ENCODE results near the gene GRIFIN.

GRIFIN gene, protein sequence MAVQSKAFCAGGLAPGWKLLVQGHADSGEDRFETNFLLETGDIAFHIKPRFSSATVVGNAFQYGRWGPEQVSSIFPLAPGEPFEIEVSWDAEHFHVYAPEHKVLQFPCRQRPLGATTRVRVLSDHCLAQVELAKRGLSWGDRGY

DNA sequence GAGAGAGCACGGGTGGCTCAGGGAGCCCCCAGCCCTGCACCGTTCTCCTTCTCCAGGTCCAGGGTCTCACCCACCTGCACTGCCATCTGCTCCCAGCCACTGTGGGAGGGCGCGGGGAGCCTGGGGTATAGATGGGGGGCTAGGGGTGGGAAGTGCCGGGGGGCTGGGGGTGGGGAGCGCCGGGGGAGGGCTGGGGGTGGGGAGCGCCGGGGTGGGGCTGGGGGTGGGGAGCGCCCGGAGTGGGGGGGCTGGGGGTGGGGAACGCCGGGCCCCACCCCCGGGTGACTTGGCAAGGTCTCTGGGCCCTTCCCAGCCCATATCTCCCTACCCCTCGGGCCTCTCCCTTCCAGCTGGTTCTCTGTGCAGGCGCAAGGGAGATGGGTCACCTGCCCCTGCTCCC lies at the start of gene GRIFIN:
Gene GRIFIN, minus strand, starts transcription at position 101 of the 400 bp plus-strand sequence. Its CDS starts 15 bp downstream, at position 86.
- DNase-seq (ENCODE audit: low read depth, low spot score) = no peak

DNA sequence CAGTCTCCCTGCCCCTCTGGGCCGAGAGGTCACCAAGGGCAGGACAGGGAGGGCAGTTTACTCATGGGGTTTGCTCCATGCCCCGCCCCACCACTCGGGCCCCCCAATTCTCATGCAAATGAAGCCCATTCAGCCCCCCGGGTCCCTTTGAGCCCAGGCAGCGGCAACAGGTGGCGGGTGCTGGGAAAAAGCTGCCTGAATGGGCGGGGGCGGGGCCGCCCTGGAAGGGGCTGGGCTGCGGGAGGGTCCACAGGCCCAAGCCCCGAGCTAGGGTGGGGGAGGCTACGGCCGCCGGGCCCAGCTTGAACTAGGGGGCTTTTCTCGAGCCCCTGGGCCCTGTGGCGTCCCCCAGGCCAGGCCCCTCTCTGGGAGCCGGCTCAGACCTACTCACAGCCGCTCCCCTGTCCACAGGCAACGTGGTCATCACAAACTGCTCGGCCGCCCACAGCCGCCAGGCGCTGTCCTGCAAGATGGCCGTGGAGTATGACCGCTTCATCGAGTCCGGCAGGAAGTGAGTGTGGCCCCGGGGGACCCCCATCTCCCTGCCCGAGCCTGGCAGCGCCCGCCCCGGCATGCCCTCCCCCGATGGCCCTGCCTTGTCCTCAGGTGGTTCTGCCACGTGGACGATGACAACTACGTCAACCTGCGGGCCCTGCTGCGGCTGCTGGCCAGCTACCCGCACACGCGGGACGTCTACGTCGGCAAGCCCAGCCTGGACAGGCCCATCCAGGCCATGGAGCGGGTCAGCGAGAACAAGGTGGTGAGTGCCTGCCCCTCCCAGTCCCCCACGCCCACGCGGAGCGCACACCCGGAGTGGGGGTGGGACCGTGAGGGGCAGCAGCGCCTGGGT lies 48.8 kb upstream of the GRIFIN start:
- DNase-seq (ENCODE audit: low read depth, low spot score) = no peak

DNA sequence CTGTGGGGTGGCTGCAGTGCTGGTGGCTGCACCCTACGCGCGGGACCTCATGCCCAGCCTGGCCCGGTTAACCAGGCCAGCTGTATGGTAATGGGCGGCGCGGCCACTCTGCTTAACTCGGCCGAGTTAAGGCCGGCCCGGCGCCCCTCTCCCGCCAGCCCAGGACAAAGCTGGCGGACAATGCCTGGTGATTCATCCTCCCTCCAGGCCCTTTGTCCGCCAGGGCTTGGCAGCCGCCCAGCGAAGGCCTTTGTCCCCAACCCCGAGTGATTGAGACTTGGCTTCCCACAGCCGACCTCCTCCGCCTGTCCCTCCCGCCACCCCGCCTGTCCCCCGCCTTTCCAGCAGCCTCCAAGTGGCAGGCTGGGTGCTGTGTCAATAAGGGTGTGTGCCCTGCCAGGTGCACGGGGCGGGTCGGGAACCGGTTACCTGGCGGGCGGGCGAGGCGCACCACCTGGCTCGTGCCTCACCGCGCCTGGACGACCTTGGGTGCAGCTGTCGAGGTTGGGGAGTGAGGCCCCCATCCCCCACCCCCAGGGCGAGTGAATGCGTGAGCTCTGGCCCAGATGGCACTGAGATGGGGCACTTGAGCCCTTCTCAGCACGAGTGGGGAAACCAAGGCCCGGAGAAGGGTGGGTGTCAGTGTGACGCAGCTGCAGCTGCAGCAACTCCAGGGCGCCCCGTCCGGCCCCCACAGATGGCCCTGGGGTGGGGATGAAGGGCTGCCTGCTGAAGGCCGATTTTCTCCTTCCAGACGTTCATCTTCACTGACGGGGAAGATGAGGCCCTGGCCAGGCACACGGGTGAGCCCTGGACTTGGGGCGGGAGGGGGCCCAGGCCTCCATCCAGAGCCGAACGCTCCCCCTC lies 48.0 kb upstream of the GRIFIN start:
- no peak for DNase-seq (ENCODE audit: low read depth, low spot score)

DNA sequence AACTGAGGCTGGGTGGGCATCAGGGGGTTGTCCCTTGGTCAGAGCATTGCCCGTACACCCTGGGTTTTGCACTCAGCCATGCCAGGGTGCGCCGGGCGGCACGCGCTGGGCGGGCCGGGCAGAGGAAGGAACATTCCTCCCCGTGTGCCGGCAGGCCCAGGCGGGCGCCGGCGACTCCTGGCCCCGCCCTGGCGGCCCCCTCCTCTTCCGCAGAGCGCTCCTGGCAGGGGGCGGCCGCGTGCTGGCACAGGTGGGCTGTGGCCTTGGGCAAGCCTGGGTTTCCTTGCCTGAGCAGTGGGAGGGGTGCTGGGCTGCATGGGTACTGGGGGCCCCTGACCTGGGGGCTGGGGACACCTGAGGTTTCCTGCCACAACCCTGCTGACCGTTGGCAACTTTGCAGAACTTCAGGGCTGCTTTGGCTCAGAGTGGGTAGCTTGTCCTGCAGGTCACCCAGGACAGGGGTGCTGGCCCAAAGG lies 47.3 kb upstream of the GRIFIN start:
- no peak for DNase-seq (ENCODE audit: low read depth, low spot score)

DNA sequence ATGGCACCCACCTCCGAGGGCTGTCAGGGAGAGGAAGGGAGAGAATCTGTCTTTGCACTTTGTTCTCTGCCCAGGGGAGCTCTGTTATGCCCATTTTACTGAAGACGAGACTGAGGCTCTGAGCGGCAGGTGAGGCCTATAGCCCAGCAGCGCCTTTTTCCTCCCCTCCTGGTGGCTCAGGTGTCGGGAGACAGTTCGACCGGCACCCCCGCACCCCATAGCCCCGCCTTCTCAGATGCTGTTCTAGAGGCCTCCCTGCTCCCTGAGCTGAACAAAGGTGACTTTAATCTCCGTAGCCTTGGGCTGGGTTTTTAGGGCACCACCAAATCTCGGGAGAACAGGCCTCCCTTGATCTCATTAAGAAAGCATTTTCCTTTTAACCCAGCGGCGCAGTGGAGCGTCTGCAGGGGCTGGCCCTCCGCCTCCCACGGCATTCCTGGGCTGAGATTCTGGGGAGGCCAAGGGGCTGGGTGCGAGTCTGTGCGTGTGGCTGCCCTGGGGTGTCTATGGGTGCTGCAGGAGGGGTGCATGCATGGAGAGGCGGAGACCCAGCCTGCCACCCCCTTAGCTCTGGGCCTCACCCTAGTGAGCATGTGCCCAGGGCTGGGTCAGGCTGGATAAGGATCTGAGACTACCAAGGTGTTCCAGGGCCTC lies 46.7 kb upstream of the GRIFIN start:
- no peak for DNase-seq (ENCODE audit: low read depth, low spot score)

DNA sequence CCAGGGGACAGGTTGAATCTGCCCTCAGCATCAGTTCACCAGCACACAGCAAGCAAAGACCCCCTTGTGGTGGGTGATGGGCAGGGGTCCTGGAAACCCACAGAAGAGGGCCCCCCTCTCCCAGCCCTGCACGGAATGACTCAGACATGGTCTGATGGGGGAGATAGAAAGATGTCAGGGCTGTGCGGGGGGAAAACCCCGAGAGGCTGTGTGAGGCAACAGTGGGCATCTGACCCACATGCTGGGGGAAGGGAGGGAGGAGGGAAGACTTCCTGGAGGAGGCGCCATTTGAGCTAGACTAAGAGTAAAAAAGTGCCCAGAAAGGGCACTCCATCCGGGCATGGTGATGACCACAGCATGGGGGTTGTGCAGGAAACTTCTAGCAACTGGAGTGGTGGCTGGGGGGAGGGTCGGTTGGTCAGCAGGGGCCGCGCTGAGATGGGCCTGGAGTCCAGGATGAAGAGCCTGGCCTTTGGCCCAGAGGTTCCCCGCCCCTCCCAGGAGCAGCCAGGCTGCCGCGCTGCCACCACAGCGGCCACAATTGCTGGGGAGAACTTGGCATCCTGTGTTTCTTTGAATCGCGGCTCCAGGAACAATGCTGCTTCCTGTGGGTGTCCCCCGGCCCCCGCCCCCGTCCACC lies 45.9 kb upstream of the GRIFIN start:
- DNase-seq (ENCODE audit: low read depth, low spot score) = no peak

DNA sequence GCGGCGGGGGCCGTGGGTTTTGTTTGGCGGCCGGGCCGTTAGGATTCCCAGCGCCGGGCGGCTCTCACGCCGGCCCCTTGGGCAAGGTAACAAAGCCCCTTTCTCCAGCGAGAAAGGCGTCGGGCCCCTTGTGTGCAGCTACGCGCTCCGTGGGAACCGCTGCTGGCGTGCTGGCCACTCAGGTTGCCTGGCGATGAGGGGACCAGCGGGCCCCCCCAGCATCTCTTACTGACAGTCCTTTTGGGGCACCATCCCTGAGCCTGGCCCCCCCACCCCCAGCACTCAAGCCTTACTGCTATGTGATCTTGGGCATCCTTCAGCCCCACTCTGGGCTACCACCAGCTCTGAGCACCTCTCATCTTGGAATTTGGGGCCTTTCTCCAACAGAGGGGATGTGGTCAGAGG lies 45.1 kb upstream of the GRIFIN start:
- no peak for DNase-seq (ENCODE audit: low read depth, low spot score)

DNA sequence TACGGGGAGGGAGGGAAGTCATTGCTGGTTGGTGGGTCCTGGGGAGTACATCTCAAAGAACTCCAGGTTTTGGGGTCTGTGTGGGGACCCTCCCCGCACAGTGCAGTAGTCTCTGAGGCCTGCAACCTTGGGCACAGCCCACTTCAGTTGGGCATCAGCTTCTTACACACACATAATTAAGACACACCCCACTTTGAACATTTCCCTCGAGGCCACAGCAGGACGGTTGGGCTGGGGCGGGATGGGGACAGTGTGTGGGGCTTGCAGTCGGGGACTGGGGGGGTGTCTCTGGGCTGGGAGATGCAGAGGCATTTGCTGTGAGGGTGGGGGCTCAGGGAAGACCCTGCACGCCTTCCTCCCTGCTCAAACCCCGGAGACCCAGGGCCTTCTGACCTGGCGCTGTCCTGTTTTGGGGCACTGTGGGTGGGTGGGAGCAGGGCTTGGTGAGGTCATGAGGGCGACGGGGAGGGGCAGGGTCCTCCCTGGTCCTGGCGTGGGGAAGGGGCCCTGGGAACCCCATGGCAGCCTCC lies 44.6 kb upstream of the GRIFIN start:
- no peak for DNase-seq (ENCODE audit: low read depth, low spot score)

DNA sequence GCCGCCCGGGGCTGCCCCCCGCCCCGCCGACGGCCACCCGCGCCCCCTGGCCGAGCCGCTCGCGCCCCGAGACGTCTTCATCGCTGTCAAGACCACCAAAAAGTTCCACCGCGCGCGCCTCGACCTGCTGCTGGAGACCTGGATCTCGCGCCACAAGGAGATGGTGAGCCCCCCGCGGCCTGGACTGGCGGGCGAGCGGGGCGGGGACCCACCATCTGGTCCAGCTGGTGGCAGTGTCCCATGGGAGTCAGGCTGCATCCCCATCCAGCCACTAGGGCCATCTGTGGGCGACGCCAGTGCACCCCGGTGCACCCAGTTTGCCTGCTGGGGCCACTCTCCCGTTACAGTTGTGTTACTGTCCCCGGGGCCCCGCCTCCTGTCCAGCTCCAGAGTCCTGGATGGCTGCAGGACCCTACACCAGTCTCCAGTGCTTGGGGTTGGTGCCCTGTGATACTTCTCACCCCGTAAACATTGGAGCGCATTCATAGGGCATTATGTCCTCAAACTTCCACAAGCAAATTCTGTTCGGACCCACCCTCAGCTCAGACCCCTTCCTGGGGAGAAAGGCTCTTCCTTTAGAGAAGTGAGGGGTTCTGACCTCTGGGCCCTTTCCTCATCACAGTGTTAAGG lies 44.0 kb upstream of the GRIFIN start:
- DNase-seq (ENCODE audit: low read depth, low spot score) = no peak

DNA sequence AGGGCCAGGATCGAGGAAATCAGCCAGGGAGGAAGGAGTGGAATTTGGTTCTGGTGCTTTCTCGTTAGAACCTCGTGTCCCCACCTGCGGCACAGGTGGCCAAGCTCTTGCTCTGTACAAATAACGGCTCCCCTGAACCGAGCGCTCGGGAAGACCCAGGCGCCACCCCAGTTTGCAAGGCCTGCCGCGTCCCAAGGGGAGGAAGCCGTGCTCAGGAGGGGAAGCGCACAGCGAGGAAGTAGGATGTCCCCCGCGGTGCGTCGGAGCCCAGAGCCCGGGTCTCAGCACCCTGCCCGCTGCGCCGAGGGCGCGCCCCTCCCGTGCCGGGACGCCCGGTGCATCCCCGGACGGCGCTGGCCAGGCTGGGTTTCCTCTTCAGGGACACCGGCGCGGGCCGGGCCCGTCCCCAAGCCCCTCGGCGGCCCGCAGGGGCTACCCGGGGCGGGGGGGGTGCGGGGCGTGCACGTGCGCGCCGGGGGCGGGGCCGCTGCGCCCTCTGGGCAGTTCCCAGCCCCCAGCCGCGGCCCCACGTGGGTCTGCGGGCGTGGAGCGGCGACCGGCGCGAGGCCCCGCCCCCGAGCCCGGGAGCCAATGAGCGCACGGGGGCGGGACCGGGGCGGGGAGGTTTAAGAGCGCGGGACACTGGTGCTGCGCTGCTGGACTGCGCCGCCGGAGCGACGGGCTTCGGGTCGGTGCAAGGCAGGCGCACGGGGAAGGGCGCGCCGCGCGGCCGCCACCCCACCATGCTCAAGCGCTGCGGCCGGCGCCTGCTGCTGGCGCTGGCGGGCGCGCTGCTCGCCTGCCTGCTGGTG lies 43.1 kb upstream of the GRIFIN start, which contains the start of gene LFNG:
Gene LFNG, plus strand, starts transcription at position 656 of the 812 bp plus-strand sequence. Its CDS starts 88 bp downstream, at position 744.
- DNase-seq (ENCODE audit: low read depth, low spot score) = no peak

DNA sequence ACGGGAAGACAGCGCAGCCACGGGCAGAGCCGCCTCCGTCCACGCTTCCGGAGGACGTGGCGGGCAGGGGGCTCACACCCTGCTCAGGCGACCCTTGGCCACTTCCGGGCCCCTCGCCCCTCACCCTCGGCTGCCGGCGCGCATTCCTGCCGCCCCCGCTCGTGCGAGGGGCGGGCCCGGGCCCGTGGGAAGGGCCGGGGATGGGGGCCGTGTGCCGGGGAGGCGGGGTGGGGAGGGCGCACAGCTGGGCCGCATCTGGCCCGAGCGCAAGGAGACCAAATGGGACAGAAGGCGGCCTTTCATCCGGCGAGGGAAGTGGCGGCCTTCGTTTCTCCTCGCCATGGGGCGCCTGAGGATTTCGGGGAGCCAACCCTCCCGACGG lies 42.5 kb upstream of the GRIFIN start:
- DNase-seq (ENCODE audit: low read depth, low spot score) = no peak

DNA sequence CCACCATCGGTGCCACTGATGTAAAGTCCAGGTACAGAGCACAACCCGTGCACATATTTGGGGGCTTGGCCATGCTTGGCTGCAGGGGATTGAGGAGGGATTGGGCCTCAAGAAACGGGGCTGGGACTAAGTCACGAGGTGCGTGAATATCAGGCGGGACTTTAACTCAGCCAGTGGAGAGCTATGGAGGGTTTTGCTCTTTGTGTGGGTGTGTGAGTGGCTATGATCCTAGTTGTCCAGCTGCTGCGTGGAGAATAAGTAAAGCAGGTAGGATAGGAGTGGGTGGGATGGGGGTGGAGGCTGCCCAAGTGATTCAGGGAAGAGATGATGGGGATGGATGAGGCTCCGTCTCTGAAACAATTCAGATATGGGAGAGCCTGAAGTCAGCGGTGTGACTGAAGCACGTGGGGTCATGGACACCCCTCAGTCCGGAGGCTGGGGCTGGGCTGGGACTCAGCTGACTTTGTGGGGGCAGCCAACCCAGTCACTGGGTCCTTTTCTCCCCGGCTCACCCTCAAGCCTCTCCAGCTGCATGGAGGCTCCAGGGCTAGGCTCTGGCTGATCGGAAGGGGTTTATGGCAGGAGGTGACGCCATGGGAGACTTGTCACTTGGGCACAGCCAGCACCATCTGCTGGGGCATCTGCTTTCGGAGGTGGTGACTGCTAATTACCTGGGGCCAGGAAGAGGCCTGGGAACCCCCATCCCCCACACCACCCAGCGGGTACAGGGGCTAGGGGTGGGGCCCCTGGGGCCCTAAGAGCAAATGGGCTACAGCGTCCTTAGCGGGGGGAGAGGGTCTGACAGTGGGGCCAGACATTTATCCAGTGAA lies 41.7 kb upstream of the GRIFIN start:
- DNase-seq (ENCODE audit: low read depth, low spot score) = no peak

DNA sequence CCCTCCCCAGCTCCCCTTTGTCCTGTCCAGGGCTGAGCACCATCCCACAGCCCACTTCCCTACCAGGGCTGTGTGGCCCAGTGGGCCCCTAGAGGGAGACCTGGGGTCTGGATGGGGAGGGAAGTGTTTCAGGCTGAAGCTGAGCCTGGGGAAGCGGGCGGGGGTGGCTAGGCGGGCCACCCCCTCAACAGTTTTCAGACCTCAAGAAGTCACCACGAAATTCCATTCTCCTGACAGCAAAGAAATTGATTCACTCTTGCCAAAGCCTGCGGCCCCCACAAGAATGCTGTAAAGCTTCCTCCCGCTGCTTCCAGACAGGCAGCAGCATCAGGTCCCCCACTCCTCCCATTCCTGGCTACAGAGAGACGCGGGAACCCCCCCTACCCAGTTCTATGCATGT lies 40.8 kb upstream of the GRIFIN start:
- no peak for DNase-seq (ENCODE audit: low read depth, low spot score)

DNA sequence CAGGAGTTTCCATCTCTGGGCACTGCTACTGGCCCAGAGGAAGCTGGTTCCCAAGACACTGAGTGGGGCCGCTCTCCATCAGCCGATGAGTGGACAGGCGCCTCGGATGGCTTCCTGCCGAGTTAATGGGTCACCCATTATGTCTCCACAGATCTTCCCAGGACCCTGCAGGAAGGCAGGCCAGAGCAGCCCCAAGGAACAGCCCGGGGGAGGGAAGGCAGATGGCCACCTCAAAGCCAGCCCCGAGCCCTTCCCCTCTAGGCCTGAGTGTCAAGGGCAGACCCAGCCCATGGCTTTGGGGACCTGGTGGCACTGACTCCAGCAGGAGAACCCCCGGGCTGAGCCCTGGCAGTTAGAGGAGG lies 40.0 kb upstream of the GRIFIN start:
- DNase-seq (ENCODE audit: low read depth, low spot score) = no peak

DNA sequence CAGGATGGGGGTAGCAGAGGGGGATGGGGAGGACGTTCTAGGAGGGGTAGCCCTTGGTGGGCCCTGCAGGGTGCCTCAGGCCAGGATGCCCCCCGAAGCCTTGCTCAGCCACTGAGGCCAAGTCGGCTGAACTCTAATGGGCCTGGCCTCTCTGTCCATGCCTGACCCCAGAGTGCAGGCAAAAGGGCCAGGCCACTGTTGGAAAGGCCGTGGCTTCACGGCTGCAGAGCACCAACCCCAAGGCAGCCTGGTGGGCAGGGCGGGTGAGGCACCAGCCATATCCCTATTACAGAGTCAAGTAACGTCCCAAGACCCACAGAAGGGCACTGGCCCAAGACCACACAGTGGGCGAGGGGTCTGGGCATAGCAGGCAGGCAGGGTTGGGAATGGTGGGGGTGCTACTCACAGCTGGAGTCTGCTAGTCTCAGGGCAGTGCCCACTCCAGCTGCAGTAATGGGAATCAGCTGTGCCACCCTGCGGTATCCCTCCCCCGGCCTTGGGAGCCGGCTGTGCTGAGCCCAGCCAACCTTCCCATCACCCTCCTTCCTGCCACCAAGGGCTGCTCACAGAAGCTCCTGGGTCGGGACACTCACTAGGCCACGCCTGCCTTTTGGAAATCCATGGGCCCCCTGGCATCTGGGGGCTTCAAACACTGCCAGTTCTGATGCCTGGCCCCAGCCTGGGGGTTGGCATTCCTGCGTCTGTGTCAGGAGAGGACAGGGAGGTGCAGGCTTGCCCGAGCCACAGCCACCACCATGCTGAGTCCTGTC lies 39.4 kb upstream of the GRIFIN start:
- DNase-seq (ENCODE audit: low read depth, low spot score) = no peak

DNA sequence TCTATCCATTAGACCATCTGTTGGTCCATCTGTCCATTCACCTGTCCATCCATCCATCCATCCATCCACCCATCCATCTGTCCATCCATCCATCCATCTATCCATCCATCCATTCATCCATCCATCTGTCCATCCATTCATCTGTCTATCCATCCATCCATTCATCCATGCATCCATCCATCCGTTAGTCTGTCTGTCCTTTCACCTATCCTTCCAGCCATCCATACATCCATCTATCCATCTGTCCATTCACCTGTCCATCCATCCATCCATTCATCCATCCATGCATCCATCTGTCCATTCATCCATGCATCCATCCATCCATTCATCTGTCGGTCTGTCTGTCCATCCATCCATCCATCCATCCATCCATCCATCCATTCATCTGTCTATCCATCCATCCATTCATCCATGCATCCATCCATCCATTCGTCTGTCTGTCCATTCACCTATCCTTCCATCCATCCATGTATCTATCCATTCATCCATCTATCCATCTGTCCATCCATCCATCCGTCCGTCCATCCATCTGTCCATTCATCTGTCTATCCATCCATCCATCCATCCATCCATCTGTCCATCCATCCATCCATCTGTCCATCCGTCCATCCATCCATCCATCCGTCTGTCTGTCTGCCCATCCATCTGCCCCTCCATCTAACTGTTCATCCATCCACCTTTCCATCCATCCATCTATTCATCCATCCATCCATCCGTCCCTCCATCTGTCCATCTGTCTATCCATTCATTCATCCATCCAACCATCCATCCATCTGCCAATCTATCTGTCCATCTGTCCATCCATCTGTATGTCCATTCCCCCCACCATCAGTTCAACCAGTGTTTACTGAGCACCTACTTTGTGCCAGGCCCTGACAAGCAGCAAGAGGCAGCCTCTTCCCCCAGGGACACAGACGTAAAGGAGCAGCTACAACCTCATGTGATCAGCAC lies 38.5 kb upstream of the GRIFIN start:
- DNase-seq (ENCODE audit: low read depth, low spot score) = no peak

DNA sequence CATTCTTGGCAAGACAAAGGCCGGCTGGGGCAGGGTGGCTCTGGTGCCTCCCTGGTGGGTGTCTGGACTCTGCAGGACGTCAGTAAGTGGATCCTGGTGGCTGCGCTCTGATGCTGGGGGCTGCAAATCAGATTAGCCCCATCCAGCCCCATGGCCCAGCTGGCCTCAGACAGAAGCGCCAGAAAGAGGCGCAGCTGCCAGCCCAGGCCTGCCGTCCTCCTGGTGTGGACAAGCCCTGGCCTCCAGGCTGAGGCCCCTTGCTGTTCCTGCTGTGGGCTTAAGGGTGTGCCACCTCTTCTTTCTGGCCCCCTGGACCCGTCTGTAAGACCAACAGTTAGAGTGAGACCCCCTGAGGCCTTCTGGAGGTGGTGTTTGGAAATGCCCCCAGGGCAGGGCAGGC lies 37.5 kb upstream of the GRIFIN start:
- no peak for DNase-seq (ENCODE audit: low read depth, low spot score)
